ENCODE data around the gene COL26A1.

Gene COL26A1

GRCh38 chr7:101547022-101547915 is 184.6 kb downstream of the COL26A1 start:
- TF ChIP-seq, protein P1, sequence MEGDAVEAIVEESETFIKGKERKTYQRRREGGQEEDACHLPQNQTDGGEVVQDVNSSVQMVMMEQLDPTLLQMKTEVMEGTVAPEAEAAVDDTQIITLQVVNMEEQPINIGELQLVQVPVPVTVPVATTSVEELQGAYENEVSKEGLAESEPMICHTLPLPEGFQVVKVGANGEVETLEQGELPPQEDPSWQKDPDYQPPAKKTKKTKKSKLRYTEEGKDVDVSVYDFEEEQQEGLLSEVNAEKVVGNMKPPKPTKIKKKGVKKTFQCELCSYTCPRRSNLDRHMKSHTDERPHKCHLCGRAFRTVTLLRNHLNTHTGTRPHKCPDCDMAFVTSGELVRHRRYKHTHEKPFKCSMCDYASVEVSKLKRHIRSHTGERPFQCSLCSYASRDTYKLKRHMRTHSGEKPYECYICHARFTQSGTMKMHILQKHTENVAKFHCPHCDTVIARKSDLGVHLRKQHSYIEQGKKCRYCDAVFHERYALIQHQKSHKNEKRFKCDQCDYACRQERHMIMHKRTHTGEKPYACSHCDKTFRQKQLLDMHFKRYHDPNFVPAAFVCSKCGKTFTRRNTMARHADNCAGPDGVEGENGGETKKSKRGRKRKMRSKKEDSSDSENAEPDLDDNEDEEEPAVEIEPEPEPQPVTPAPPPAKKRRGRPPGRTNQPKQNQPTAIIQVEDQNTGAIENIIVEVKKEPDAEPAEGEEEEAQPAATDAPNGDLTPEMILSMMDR (IDR thresholded peaks at IDR 0.05): no peak

- TF ChIP-seq, protein P1 (IDR thresholded peaks at IDR 0.05): no peak
Measured at GRCh38 chr7:101547916-101548661, 185.4 kb downstream of the COL26A1 start.

- TF ChIP-seq, protein P1 (IDR thresholded peaks at IDR 0.05): no peak
Measured at GRCh38 chr7:101549734-101550133, 187.1 kb downstream of the COL26A1 start.

GRCh38 chr7:101550641-101551541 is 188.2 kb downstream of the COL26A1 start:
- TF ChIP-seq, protein P1 (IDR thresholded peaks at IDR 0.05): no peak

GRCh38 chr7:101553018-101553770 is 190.5 kb downstream of the COL26A1 start:
- TF ChIP-seq, protein P1 (IDR thresholded peaks at IDR 0.05): no peak

DNA sequence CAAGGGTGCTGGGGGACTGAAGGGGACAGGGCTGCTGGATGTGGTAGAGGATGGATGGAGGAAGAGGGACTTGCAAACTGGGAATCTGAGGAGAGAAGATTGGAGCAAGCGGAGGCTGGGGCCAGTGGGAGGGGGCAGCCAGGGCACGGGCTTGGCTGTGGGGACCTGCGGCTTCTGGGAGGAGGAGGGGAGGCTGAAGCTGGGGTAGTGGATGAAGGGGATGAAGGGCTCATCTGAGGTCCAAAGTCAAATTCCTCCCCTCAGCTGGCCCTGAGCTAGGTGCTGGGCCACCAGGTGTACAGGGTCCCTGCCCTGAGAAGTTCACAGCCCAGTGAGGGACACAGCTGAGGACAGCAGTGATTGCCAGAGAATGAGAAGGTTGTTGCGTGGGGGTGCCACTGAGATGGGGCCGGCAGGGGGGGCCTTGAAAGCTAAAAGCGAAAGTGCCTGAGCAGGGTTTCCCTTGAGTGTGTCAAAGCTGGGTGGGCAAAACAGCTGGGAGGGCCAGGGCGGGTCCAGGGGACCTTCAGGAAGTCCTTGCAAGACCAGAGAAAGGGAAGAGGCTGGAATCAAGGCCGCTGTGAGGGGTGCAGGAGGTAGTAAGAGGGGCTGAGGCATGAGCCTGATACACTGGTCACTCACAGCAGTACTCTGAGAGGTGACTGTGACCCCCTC is 191.2 kb downstream of the COL26A1 start:
- TF ChIP-seq, protein P1 (IDR thresholded peaks at IDR 0.05): no peak

Measured in LNCAP (cell line).